SH-SY5Y (cell line): ENCODE results near the gene NAA20.

ENCODE experiments used
- GATA2 ChIP-seq: IDR thresholded peaks from 2 replicates; pipeline ENCODE4 v1.6.1; 2011; ENCODE audit warnings: mild to moderate bottlenecking, low read depth, low read length
- GATA3 ChIP-seq: IDR thresholded peaks from 2 replicates; pipeline ENCODE4 v1.6.1; 2011; ENCODE audit warnings: low read depth, mild to moderate bottlenecking, low read length, moderate library complexity

- TF ChIP-seq GATA3 (no peak), GATA2 (no peak)
Measured at GRCh38 chr20:20051767-20052073, 34.6 kb downstream of the NAA20 start.
